Measurements from ENCODE around the gene BSND. TPM values are rescaled to one million over a fixed set of nuclear protein-coding genes. Genes with fewer than 3 reads are reported as not detected.

Gene BSND
- total RNA-seq, 1 experiment from 2014 or later, result 0.17 TPM

DNA sequence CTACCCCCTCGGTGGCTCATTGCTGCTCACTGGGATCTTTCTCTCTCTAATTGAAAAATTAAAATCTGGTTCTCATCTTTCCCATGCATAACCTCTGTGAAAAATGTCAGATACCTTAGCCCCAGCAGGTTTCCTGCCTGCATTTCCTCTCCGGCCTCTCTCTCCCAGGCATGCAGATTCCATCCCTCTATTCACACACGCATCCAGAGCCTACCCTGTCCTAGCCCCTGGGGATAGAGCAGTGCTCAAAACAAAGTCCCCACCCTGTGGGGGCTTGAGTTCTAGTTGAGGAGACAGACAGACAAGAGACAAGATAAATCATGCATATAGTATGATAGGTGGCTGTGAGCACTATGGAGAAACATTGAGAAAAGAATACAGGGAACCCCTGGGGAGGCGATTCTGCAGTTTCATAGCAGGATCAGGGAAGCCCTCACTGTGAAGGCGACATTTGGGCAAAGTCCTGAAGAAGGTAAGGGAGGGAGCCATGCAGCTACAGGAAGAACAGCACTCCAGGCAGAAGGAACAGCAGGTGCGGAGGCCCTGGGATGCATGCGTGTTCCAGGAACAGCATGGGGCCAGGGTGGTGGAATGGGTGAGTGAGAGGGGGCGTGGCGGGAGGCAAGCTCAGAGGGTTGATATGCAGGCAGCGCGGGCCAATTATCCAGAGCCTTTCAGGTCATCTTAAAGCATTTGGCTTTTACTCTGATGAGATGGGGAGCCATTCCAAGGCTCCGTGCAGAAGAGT, 3.5 kb upstream of the BSND start:
- Mint-ChIP-seq H3K4me1 (peaks cover 43 to 49% of the 10 kb centered on the region in 2 experiments), H3K36me3 (ENCODE audit: insufficient read depth in 1 of 3, low read depth in 3 of 3) (no peaks in the 10 kb centered on the region), H3K9me3 (no peaks in the 10 kb centered on the region; a peak in 1 of 5 replicates), H3K4me3 (peak overlapping the region in 1 of 2 experiments; percentile 40; a peak in 2 of 5 replicates), H3K27ac (peak overlapping the region; percentile 4 to 29 (median 9); a peak in 4 of 7 replicates), H3K27me3 (ENCODE audit: low read depth) (peaks cover 54% of the 10 kb centered on the region)
- Histone ChIP-seq H2BK20ac (ENCODE audit: low read depth, low read length, poor library complexity, severe bottlenecking) (no peak overlapping the region), H3K4me1 (ENCODE audit: insufficient read depth, low read length) (peaks cover 14% of the 10 kb centered on the region; the same call in 1 of the 2 replicates), H2AFZ (ENCODE audit: low read length) (no peak overlapping the region), H3K23ac (ENCODE audit: insufficient read length, low read depth, low read length) (no peak overlapping the region), H2AK5ac (ENCODE audit: insufficient read length, low read length) (no peak overlapping the region), H3K23me2 (ENCODE audit: insufficient read length, low read depth, low read length, poor library complexity, severe bottlenecking) (peaks cover 7% of the 10 kb centered on the region), H4K91ac (ENCODE audit: insufficient read length, low read depth, low read length) (no peak overlapping the region), H2BK5ac (ENCODE audit: insufficient read length, low read length) (no peak overlapping the region), H3K4me2 (ENCODE audit: insufficient read depth, insufficient read length, low read length) (peak overlapping the region; percentile 39), H2BK15ac (ENCODE audit: low read depth, low read length) (no peak overlapping the region), H3K4ac (ENCODE audit: low read depth, low read length) (no peak overlapping the region), H3K27ac (ENCODE audit: insufficient read length, low read depth, low read length) (no peak overlapping the region), H2BK120ac (ENCODE audit: low read depth, low read length, poor library complexity, severe bottlenecking) (no peak overlapping the region), H3K56ac (ENCODE audit: insufficient read length, low read depth, low read length) (no peak overlapping the region), H3K14ac (ENCODE audit: insufficient read depth, low read length) (no peak overlapping the region), H4K20me1 (ENCODE audit: control insufficient read depth, insufficient read depth, insufficient read length) (no peaks in the 10 kb centered on the region), H3K27me3 (ENCODE audit: insufficient read depth, low read length) (peaks cover 15% of the 10 kb centered on the region; the same call in 1 of the 2 replicates), H3T11ph (ENCODE audit: low read length) (no peak overlapping the region), H4K5ac (ENCODE audit: insufficient read length, low read depth, low read length) (no peak overlapping the region), H4K8ac (replicated peaks; ENCODE audit: insufficient read length, low read depth, low read length) (no peak overlapping the region), H2BK12ac (ENCODE audit: insufficient read length, low read depth, low read length) (no peak overlapping the region), H3K18ac (ENCODE audit: insufficient read length, low read depth, low read length) (no peak overlapping the region), H3K9me3 (ENCODE audit: control insufficient read depth, low read depth, low read length) (no peaks in the 10 kb centered on the region), H3K79me1 (ENCODE audit: insufficient read depth, low read depth, low read length, poor library complexity, severe bottlenecking) (no peaks in the 10 kb centered on the region), H3K9ac (ENCODE audit: extremely low read depth, insufficient read length, low read length) (no peak overlapping the region), H3K79me2 (ENCODE audit: insufficient read depth, low read length) (no peaks in the 10 kb centered on the region)
- WGBS (ENCODE audit: extremely low coverage, insufficient read length, low lambda C conversion rate), result no CpG with 5 or more reads among the region's 12 CpGs
- TF ChIP-seq CTCF (conservative IDR thresholded peaks at IDR 0.05), result no peak
- DNase-seq, result peak; percentile 64
